Right lobe of liver (tissue), 6 donors: ENCODE data around the gene SH3BP4. TPM values are rescaled to one million over a fixed set of nuclear protein-coding genes. Genes with fewer than 3 reads are reported as not detected.
A peak's percentile ranks its signal among the peaks of the same experiment; 100 is the strongest.

Experiments
- ATAC-seq, 4 donors: fragments of 200-7000 bp; cut with Tn5 transposase; one replicate each; pipeline ENCODE4 v1.9.1; 2020; ENCODE audit warnings: mild to moderate bottlenecking in 4 of 4, moderate library complexity in 4 of 4
- DNase-seq, 3 donors: peaks; one replicate each; pipeline ENCODE4 v3.0.0-alpha.2; 2020
- H3K27ac ChIP-seq, 3 donors: fragments of 200-600 bp; one replicate each; pipeline ENCODE4 v1.8.0; 2022
- H3K27me3 ChIP-seq, 2 donors: fragments of 200-600 bp; one replicate each; pipeline ENCODE4 v1.8.0; 2022
- H3K36me3 ChIP-seq, 4 donors: fragments of 200-600 bp; sonication (generic) in 1 of 4; one replicate each; pipeline versions ENCODE4 v1.5.1 to v1.8.0; 2017 to 2022; ENCODE audit warnings: control low read depth in 1 of 4
- H3K4me1 ChIP-seq, 4 donors: fragments of 200-600 bp; sonication (generic) in 1 of 4; one replicate each; pipeline versions ENCODE4 v1.5.1 to v1.8.0; 2017 to 2022; ENCODE audit warnings: control low read depth in 1 of 4
- H3K4me3 ChIP-seq, 3 donors: fragments of 200-600 bp; one replicate each; pipeline ENCODE4 v1.8.0; 2022
- H3K9me3 ChIP-seq, 4 donors: fragments of 200-600 bp; sonication (generic) in 1 of 4; one replicate each; pipeline versions ENCODE4 v1.5.1 to v1.8.0; 2017 to 2022; ENCODE audit warnings: control low read depth in 1 of 4
- POLR2A ChIP-seq: fragments of 450-650 bp; IDR thresholded peaks from one replicate; pipeline ENCODE4 v1.6.1; 2017; ENCODE audit warnings: antibody characterized with exemption, mild to moderate bottlenecking
- WGBS: methylation state at CpG from one replicate; pipeline ENCODE4 v1.1.6; 2018; ENCODE audit warnings: low coverage, low lambda C conversion rate; ENCODE audit not compliant: insufficient coverage; ENCODE audit errors: missing lambda C conversion rate; 5-methylcytosine and 5-hydroxymethylcytosine counted together
- intact Hi-C, 2 donors: fragments of 100-400 bp; cut with DNase I; formaldehyde crosslinking; loops; one replicate each; pipeline versions ENCODE4 v1.11.2 to v1.14.1; 2022
- total RNA-seq, 6 experiments: library from RNA; depleted of rRNA in 2 of 6; stranded (reverse); fragments of >200 nt in 2 of 6; fragmentation: NEBNext Ultra II Directional in 3 of 6; extraction: Animal tissue kit (Norgen Biotek cat#: 25700) in 3 of 6; gene quantifications; one replicate each; pipeline versions ENCODE4 v1.1.0 to v1.2.4, GENCODE V29; 2016 to 2023
- TF ChIP-seq, protein P1 (sequence below), 4 donors: fragments of 200-600 bp in 3 of 4; fragments of 450-650 bp in 1 of 4; IDR thresholded peaks; one replicate each; pipeline versions ENCODE4 v1.5.1 to v1.8.0; 2016 to 2022; ENCODE audit warnings: antibody characterized with exemption in 4 of 4, mild to moderate bottlenecking in 2 of 4
- donor health status: DM: no; HTN: yes; CAD: no.
- donor health status: DM: no; HTN: no; CAD: no.
- donor health status: DM: no; HTN: no; CAD: no.
- donor health status: DM: no; HTN: yes; CAD: no.
- donor health status: DM: no; HTN: yes; CAD: no.

Gene SH3BP4
- total RNA-seq, 6 experiments from 2014 or later = 18.8 to 30.4 (median 26.3) TPM

DNA sequence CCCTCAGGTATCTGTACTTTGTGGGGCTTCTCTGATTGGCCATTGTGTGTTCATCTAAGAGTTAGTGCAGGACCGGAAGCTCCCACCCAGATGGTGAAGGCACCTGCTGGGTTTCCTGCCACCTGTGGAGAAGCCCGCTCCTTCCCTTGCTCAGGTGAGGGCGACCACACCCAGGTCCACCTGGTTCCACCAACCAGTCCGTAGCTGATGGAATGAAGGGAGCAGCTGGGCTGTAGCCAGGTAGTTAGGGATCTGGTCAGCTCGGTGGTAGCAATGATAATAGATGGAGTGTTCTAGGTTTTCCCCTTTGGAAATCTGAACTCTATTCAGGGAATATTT, 16.0 kb downstream of the SH3BP4 start:
- DNase-seq (no peak), ATAC-seq (no peak)
- Histone ChIP-seq H3K36me3 (no peaks in the 10 kb centered on the region), H3K9me3 (no peaks in the 10 kb centered on the region), H3K27me3 (no peaks in the 10 kb centered on the region), H3K27ac (no peak overlapping the region), H3K4me1 (peaks cover 0 to 7% (median 0%) of the 10 kb centered on the region in 4 donors), H3K4me3 (no peak overlapping the region)
- intact Hi-C loops = no loop called here
- TF ChIP-seq POLR2A = no peak
- TF ChIP-seq, protein P1, sequence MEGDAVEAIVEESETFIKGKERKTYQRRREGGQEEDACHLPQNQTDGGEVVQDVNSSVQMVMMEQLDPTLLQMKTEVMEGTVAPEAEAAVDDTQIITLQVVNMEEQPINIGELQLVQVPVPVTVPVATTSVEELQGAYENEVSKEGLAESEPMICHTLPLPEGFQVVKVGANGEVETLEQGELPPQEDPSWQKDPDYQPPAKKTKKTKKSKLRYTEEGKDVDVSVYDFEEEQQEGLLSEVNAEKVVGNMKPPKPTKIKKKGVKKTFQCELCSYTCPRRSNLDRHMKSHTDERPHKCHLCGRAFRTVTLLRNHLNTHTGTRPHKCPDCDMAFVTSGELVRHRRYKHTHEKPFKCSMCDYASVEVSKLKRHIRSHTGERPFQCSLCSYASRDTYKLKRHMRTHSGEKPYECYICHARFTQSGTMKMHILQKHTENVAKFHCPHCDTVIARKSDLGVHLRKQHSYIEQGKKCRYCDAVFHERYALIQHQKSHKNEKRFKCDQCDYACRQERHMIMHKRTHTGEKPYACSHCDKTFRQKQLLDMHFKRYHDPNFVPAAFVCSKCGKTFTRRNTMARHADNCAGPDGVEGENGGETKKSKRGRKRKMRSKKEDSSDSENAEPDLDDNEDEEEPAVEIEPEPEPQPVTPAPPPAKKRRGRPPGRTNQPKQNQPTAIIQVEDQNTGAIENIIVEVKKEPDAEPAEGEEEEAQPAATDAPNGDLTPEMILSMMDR (IDR thresholded peaks at IDR 0.05) = no peak
- no CpG with 5 or more reads among the region's 5 CpGs for WGBS

DNA sequence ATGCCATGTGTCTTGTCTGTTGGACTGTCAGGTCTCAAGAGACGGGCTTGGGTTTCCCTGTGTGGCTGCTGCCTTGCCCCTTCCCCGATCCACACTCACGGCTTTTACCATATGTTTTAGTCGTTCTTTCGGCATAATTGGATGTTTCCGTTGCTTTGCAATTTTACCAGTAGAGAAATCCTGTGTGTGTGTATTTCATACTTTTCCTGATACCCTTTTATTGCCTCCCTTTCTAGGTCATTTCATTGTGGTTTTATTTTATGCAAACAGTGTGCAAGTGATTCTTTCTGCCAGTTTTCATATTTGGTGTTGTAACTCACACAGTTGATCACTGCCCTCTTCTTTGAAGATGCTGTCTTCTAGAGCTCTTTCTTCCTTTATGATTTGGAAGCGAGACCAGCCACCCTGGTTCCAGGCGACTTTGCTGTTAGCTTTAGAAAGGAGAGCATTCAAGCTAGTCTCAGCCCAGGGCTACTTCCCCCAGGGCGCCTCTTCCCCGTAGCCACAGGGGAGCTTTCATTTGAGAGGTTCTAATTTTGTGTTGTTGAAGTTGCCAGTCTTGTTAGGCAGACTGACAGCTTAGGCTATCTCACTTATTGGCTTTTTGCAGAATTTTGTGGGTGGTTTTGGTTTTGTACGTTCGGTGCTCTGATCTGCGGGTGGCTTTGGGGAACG, 17.0 kb downstream of the SH3BP4 start:
- no peaks in the 10 kb centered on the region for H3K9me3 ChIP-seq
- no peak for DNase-seq
- 87% methylated on average over 10 of the region's 14 CpGs for WGBS
- no peak for TF ChIP-seq POLR2A
- TF ChIP-seq, protein P1 (IDR thresholded peaks at IDR 0.05) = no peak
- no peak for ATAC-seq
- H3K27ac ChIP-seq = no peak overlapping the region
- H3K4me3 ChIP-seq = no peak overlapping the region
- H3K4me1 ChIP-seq = peaks cover 0 to 2% (median 0%) of the 10 kb centered on the region in 4 donors
- no peaks in the 10 kb centered on the region for H3K36me3 ChIP-seq
- intact Hi-C loops = no loop called here
- no peaks in the 10 kb centered on the region for H3K27me3 ChIP-seq

DNA sequence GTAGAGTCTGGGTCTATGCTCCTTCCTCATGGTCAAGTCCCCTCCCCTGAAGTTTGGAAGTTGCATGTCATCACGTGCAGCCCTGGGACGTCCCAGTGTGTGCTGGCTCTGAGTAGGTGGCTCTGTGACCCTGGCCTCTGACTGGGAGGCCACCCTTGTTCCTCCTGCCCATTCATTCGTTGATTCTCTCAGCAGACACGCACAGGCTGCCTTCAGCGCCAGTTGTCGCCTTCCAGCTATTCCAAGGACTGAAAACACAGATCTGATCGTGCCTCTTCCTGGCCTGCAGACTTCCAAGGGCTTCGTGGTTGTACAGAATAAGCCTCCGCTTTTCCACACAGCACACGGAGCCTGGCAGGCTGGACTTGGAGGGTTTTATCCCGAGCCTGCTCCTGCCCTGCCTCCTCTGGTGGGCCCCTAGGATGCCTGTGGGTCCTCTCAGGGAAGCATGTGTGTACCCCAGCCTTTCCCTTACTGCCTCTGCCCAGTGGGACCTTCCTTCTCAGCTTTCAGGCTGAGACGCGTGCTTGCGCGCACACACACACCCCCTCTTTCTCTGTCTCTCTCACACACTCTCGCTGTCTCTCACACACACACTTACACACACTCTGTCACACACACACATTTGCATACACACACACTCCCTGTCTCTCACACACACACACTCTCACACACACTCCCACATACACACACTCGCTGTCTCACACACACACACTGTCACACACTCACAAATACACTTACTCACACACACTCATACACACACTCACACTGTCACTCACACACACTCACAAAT, 17.7 kb downstream of the SH3BP4 start:
- Histone ChIP-seq H3K4me3 (no peak overlapping the region), H3K27me3 (no peaks in the 10 kb centered on the region), H3K27ac (no peak overlapping the region), H3K9me3 (no peaks in the 10 kb centered on the region), H3K4me1 (peaks cover 0 to 4% (median 0%) of the 10 kb centered on the region in 4 donors), H3K36me3 (no peaks in the 10 kb centered on the region)
- intact Hi-C loops = no loop called here
- 75% methylated on average over 5 of the region's 17 CpGs for WGBS
- DNase-seq = no peak
- TF ChIP-seq POLR2A = no peak
- TF ChIP-seq, protein P1 (IDR thresholded peaks at IDR 0.05) = no peak
- ATAC-seq = peak in 2 of 4 donors; percentile 12 to 22

DNA sequence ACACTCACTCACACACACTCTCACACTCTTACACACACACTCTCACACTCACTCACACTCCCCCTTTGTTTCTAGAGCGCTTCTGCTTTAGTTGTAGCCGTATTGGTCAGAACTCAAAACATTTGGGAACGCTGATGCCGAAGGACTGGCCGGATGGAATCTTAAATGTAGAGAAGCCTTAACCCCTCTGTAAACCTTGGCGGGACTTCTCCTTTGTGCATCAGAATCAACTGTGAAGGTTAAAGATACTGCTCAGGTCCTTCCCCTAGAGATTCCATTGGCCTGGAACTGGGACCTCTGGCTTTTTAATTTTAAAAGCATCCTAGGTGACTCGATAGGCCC, 18.3 kb downstream of the SH3BP4 start:
- intact Hi-C loops = no loop called here
- no peaks in the 10 kb centered on the region for H3K27me3 ChIP-seq
- DNase-seq (no peak), ATAC-seq (no peak)
- no peak overlapping the region for H3K4me3 ChIP-seq
- no peaks in the 10 kb centered on the region for H3K9me3 ChIP-seq
- peaks cover 0 to 4% (median 0%) of the 10 kb centered on the region in 4 donors for H3K4me1 ChIP-seq
- no peak overlapping the region for H3K27ac ChIP-seq
- no peaks in the 10 kb centered on the region for H3K36me3 ChIP-seq
- TF ChIP-seq POLR2A = no peak
- TF ChIP-seq, protein P1 (IDR thresholded peaks at IDR 0.05) = no peak
- WGBS = 92% methylated on average over 7 of the region's 7 CpGs
